ENCODE data around the gene TRABD2B. TPM values are rescaled to one million over a fixed set of nuclear protein-coding genes. Genes with fewer than 3 reads are reported as not detected.

Gene TRABD2B
- total and polyA plus RNA-seq, 4 donors: 0.28 to 2.6 (median 1.3) TPM

DNA sequence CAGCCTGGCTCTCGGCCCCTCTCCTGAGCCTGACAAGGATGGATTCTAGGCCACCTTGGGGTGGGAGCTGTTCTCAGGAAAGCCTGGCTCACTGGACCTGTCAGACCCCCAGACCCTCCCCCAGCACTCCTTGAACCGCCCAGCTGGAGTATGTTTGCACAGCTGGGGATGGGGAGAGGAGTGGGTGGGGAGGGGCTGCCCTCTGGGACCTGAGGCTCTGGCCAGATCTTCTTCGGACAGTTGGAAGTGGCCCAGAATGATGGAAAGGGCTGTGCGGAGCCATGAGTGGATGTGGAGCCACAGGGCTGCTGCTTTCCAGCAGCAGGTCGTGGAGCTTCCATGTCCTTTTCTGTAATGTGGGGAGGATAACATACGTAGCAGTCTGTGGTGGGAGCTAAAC, 43.0 kb upstream of the TRABD2B start:
- WGBS: 68% methylated on average over 6 of the region's 6 CpGs
- Histone ChIP-seq H3K27me3 (ENCODE audit: control insufficient read depth in 4 of 4, insufficient read depth in 4 of 4, low read length in 3 of 4) (no peaks in the 10 kb centered on the region), H3K9me3 (ENCODE audit: control insufficient read depth in 4 of 4, low read length in 3 of 4) (no peaks in the 10 kb centered on the region), H3K9ac (ENCODE audit: low read depth in 1 of 2, low read length in 2 of 2) (no peak overlapping the region), H3K4me3 (ENCODE audit: low read depth in 1 of 3, low read length in 3 of 3) (no peak overlapping the region), H3K27ac (ENCODE audit: low read depth in 1 of 2, low read length in 2 of 2) (no peak overlapping the region), H3K4me1 (ENCODE audit: control insufficient read depth in 4 of 4, insufficient read depth in 4 of 4, low read length in 3 of 4) (no peaks in the 10 kb centered on the region), H3K36me3 (ENCODE audit: control insufficient read depth in 4 of 4, insufficient read depth in 3 of 4, low read depth in 1 of 4, low read length in 3 of 4) (no peaks in the 10 kb centered on the region)
- DNase-seq (ENCODE audit: low spot score): no peak
- TF ChIP-seq YY1 (IDR thresholded peaks at IDR 0.05) (no peak), JUND (IDR thresholded peaks at IDR 0.05) (no peak), RXRA (IDR thresholded peaks at IDR 0.05) (no peak), HNF4A (conservative IDR thresholded peaks at IDR 0.05) (no peak), HNF4G (IDR thresholded peaks at IDR 0.05) (no peak), GABPA (IDR thresholded peaks at IDR 0.05 in 1 of 2, conservative IDR thresholded peaks at IDR 0.05 in 1 of 2) (no peak), FOXA1 (IDR thresholded peaks at IDR 0.05) (no peak), NR2F2 (IDR thresholded peaks at IDR 0.05) (no peak), TAF1 (conservative IDR thresholded peaks at IDR 0.05) (no peak)
- TF ChIP-seq, protein P1, sequence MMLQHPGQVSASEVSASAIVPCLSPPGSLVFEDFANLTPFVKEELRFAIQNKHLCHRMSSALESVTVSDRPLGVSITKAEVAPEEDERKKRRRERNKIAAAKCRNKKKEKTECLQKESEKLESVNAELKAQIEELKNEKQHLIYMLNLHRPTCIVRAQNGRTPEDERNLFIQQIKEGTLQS (IDR thresholded peaks at IDR 0.05): no peak

DNA sequence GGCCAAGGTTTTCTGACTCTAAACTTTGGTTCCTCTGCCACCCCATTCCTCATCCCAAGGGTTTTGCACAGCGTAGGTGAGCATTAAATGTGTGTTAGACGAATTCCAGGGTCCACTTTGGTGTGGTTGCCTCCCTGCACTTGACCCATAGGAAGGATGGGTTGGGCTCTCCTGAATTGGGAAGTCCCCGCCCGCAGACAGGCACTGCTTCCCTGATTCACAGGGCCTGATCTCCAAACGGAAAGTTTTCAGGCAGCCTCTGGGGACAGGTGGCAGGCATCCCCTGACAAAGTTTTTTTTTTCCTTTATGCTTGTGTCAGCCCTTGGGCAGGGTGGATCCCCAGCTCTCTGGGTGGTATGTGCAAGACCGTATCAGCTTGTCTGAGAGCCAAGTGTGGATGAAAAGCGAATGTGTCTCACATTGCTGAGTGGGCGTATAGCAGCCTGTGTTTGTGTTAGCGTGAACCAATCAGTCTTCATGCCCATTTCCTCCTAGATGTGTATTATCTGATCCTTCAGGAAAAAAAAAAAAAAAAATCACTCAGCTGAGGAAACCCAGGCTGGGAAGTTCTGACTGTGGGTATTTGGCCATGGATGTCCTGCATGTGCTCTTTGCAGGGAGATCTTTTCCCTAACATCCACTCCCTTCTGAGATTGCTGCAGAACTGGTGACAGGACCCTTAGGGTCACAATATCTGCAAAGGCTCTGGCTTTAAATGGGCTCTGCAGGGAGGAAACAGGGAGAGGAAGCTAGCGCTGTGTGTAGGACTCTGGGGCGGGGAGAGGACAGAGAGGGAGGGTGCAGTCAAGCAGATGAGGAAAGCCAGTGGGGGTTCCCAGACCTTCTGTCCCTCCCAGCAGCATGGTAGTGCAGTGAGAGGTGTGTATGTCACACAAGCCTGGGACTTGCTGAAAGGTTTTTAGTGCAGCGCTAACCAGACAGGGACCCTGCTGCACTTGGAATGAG, 42.2 kb upstream of the TRABD2B start:
- Histone ChIP-seq H3K9ac (ENCODE audit: low read depth in 1 of 2, low read length in 2 of 2) (no peak overlapping the region), H3K4me3 (ENCODE audit: low read depth in 1 of 3, low read length in 3 of 3) (no peak overlapping the region), H3K36me3 (ENCODE audit: control insufficient read depth in 4 of 4, insufficient read depth in 3 of 4, low read depth in 1 of 4, low read length in 3 of 4) (no peaks in the 10 kb centered on the region), H3K9me3 (ENCODE audit: control insufficient read depth in 4 of 4, low read length in 3 of 4) (no peaks in the 10 kb centered on the region), H3K27me3 (ENCODE audit: control insufficient read depth in 4 of 4, insufficient read depth in 4 of 4, low read length in 3 of 4) (no peaks in the 10 kb centered on the region), H3K27ac (ENCODE audit: low read depth in 1 of 2, low read length in 2 of 2) (no peak overlapping the region), H3K4me1 (ENCODE audit: control insufficient read depth in 4 of 4, insufficient read depth in 4 of 4, low read length in 3 of 4) (no peaks in the 10 kb centered on the region)
- DNase-seq (ENCODE audit: low spot score): no peak
- no peak for TF ChIP-seq HNF4G (IDR thresholded peaks at IDR 0.05)
- TF ChIP-seq EGR1 (IDR thresholded peaks at IDR 0.05; ENCODE audit: low read depth in 2 of 2): no peak
- TF ChIP-seq FOXA1 (IDR thresholded peaks at IDR 0.05): no peak
- no peak for TF ChIP-seq GABPA (IDR thresholded peaks at IDR 0.05 in 1 of 2, conservative IDR thresholded peaks at IDR 0.05 in 1 of 2)
- TF ChIP-seq, protein P2, sequence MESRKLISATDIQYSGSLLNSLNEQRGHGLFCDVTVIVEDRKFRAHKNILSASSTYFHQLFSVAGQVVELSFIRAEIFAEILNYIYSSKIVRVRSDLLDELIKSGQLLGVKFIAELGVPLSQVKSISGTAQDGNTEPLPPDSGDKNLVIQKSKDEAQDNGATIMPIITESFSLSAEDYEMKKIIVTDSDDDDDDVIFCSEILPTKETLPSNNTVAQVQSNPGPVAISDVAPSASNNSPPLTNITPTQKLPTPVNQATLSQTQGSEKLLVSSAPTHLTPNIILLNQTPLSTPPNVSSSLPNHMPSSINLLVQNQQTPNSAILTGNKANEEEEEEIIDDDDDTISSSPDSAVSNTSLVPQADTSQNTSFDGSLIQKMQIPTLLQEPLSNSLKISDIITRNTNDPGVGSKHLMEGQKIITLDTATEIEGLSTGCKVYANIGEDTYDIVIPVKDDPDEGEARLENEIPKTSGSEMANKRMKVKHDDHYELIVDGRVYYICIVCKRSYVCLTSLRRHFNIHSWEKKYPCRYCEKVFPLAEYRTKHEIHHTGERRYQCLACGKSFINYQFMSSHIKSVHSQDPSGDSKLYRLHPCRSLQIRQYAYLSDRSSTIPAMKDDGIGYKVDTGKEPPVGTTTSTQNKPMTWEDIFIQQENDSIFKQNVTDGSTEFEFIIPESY (IDR thresholded peaks at IDR 0.05): no peak
- TF ChIP-seq FOXA2 (IDR thresholded peaks at IDR 0.05): no peak
- TF ChIP-seq, protein P3, sequence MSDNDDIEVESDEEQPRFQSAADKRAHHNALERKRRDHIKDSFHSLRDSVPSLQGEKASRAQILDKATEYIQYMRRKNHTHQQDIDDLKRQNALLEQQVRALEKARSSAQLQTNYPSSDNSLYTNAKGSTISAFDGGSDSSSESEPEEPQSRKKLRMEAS (IDR thresholded peaks at IDR 0.05): no peak
- TF ChIP-seq RAD21 (IDR thresholded peaks at IDR 0.05): no peak
- TF ChIP-seq, protein P4, sequence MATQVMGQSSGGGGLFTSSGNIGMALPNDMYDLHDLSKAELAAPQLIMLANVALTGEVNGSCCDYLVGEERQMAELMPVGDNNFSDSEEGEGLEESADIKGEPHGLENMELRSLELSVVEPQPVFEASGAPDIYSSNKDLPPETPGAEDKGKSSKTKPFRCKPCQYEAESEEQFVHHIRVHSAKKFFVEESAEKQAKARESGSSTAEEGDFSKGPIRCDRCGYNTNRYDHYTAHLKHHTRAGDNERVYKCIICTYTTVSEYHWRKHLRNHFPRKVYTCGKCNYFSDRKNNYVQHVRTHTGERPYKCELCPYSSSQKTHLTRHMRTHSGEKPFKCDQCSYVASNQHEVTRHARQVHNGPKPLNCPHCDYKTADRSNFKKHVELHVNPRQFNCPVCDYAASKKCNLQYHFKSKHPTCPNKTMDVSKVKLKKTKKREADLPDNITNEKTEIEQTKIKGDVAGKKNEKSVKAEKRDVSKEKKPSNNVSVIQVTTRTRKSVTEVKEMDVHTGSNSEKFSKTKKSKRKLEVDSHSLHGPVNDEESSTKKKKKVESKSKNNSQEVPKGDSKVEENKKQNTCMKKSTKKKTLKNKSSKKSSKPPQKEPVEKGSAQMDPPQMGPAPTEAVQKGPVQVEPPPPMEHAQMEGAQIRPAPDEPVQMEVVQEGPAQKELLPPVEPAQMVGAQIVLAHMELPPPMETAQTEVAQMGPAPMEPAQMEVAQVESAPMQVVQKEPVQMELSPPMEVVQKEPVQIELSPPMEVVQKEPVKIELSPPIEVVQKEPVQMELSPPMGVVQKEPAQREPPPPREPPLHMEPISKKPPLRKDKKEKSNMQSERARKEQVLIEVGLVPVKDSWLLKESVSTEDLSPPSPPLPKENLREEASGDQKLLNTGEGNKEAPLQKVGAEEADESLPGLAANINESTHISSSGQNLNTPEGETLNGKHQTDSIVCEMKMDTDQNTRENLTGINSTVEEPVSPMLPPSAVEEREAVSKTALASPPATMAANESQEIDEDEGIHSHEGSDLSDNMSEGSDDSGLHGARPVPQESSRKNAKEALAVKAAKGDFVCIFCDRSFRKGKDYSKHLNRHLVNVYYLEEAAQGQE (IDR thresholded peaks at IDR 0.05): no peak
- no peak for TF ChIP-seq RXRA (IDR thresholded peaks at IDR 0.05)
- TF ChIP-seq, protein P5, sequence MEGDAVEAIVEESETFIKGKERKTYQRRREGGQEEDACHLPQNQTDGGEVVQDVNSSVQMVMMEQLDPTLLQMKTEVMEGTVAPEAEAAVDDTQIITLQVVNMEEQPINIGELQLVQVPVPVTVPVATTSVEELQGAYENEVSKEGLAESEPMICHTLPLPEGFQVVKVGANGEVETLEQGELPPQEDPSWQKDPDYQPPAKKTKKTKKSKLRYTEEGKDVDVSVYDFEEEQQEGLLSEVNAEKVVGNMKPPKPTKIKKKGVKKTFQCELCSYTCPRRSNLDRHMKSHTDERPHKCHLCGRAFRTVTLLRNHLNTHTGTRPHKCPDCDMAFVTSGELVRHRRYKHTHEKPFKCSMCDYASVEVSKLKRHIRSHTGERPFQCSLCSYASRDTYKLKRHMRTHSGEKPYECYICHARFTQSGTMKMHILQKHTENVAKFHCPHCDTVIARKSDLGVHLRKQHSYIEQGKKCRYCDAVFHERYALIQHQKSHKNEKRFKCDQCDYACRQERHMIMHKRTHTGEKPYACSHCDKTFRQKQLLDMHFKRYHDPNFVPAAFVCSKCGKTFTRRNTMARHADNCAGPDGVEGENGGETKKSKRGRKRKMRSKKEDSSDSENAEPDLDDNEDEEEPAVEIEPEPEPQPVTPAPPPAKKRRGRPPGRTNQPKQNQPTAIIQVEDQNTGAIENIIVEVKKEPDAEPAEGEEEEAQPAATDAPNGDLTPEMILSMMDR (IDR thresholded peaks at IDR 0.05; ENCODE audit: low read depth, low read length, missing input control): no peak
- 70% methylated on average over 12 of the region's 12 CpGs for WGBS
